Fibroblast of skin of left biceps (primary cell): ENCODE results near the gene CDKAL1.
"Not testable (repeated sequence)": the region's sequence is repeated elsewhere in the genome, so short reads cannot be mapped to it uniquely, and the experiment has no call there.

Source experiments
- DNase-seq, 2 experiments: peaks; one replicate each; pipeline ENCODE4 v3.0.0-alpha.2; 2013; ENCODE audit warnings: low read depth in 2 of 2

Gene CDKAL1

DNA sequence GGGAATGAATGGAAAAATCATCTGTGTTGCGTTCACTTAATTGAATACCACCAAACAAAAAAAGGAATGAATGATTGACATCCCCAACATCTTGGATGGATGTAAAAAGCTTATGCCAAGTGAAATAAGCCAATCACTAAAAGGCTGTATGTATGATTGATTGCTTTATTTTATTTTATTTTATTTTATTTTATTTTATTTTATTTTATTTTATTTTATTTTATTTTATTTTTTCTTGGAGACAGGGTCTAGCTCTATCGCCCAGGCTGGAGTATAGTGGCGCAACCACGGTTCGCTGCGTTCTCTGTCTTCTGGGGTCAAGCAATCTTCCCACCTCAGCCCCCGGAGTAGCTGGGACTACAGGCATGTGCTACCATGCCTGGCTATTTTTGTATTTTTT, 263.3 kb downstream of the CDKAL1 start:
- no peak for DNase-seq

GRCh38 chr6:20800229-20800628, 266.0 kb downstream of the CDKAL1 start:
- DNase-seq = no peak

- DNase-seq = no peak
These were observed 266.4 kb downstream of the CDKAL1 start for GRCh38 chr6:20800653-20801052.

DNA sequence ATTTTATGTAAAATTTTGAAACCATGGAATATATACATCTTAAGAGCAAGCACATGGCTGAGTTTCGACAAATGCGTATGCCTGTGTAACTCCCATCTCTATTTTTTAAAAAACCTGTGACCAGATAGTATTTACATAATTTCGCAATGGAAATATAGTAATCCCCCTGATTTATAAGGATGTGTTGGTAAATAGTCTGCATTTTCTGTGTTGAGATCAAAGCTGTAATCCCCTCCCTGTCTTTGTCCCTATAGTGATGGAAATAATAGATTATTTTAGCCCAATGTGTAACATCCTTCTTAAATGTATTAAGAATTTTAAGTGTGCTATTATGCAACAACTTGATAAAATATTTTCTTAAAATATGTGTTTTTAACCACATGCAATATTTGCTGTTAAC, 267.3 kb downstream of the CDKAL1 start:
- DNase-seq = no peak

- no peak for DNase-seq
These were observed 268.3 kb downstream of the CDKAL1 start for GRCh38 chr6:20802596-20802995.

- no peak for DNase-seq
These were observed 270.8 kb downstream of the CDKAL1 start for GRCh38 chr6:20805021-20805420.

DNA sequence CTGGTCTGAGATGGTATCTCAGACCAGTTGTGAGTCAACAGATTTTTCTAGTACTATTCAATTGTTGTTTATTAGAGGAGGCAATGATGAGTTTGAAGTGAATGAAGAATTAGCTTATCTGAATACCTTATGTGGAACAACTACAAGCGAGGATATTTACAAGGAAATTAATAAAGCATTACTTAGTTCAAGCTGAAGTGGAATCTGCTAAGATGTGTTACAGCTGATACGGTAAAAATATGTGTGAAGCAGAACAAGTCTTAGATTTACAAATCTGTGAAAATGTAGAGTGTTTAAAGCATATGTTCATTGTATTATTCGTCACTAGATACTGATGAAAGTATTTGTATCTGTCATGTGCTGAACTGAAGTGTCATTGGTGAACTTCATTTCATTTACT, 272.4 kb downstream of the CDKAL1 start:
- no peak for DNase-seq

DNA sequence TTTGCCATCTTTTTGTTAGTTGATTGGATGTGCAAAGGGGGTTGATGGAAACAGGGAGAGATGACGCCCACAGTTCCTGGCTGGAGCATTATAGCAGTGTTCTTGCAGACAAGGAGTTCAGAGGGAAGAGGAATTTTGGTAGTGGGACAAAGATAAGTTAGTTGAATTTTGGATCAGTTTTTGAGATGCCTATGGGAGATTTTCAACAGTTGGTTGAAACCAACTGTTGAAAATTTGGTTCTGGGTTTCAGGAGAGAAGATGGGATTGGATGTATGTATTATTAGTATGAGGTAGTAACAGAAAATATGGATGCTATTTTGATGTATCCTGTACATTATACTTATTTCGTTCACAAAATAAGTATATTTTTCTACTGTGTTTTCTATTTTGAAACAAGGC, 274.2 kb downstream of the CDKAL1 start:
- DNase-seq = no peak

- DNase-seq = no peak
These were observed 274.7 kb downstream of the CDKAL1 start for GRCh38 chr6:20808924-20809323.

GRCh38 chr6:20810727-20811108, 276.5 kb downstream of the CDKAL1 start:
- no peak for DNase-seq

DNA sequence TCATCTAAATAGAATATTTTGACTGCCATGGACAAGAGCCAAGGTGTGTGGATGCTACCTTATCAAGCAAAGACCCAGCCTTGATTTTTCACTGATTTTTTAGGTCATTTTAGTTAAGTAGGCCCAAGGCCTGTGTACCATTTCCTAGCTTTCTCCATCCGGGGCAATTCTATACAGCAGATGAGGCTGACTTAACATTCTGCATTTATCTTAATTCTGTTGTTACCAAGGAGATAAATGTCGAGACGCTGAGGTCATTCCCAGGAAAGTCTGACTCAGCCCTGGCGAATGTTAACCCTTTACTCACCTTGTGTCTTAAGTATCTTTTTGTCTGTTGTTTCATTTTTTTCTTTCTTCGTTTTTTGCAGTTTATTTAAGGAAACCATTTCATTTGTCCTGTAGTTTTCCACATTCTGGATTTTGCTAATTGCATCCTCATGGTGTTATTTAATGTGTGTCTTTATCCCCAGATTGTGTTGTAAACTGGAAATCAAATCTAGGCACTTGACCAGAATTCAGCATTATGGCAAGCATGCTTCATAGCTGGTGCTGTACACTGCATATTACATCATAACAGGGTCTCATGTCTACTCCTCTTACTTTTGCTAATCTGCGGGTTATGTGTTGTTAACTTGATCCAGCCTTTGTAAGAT, 277.0 kb downstream of the CDKAL1 start:
- peak; percentile 92 to 95 for DNase-seq

DNA sequence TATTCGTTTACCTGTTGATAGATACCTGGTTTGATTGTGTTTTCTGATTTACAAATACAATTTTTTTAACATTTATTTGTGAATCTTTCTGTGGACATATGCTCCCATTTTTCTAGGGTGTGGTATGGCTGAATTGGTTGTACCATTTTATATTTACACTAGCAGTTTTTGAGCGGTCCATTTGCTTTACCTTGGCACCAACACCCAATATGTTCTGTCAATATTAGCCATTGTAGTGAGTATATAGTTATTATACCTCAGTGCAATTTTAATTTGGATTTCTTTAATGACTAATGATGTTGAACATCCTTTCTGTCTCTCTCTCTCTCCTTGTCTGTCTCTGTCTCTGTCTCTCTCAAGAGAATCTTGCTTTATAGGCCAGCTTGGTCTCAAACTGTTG, 278.5 kb downstream of the CDKAL1 start:
- no peak for DNase-seq

GRCh38 chr6:20814494-20814893, 280.2 kb downstream of the CDKAL1 start:
- DNase-seq = no peak

DNA sequence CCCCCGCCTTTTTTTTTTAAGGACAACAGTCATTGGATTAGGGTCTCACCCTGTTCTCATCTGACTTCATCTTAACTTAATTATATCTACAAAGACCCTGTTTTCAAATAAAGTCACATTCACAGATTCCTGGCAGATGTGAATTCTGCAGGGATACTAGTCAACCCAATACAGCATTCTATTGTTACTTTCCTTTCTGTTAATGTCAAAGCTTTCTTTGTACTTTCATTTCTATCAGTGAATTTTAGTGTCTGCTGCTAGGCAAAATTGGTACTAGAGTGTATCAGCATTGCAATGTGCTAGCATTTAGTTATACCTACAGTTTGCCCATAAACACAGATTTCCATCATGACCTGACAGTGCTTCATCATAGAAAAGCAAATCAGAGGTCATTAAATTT, 281.9 kb downstream of the CDKAL1 start:
- no peak for DNase-seq

DNA sequence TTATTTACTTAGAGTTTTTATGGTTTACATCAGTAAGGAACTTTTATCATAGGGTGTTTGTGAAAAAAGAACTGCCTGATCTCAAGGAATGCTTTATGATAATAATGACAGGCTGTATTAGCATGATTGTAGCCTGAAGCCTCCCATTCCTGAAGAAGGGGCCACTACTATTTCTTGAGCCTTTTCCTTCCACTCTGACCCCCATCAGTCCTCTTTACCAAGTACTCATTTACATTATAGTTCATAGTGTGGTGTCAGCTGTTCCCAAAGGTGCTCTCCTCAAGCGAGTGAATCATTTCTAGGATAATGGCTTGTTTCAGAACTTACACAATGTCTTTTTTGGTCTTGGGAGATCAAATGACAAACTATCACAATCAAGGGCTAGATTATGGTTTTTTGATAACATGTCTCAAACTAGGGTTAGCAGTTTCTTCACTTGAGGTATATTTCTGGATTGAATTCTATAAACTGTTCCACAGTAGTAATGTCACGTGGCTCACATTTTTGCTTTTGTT, 283.6 kb downstream of the CDKAL1 start:
- no peak for DNase-seq

GRCh38 chr6:20819774-20820400, 285.6 kb downstream of the CDKAL1 start:
- DNase-seq = no peak

DNA sequence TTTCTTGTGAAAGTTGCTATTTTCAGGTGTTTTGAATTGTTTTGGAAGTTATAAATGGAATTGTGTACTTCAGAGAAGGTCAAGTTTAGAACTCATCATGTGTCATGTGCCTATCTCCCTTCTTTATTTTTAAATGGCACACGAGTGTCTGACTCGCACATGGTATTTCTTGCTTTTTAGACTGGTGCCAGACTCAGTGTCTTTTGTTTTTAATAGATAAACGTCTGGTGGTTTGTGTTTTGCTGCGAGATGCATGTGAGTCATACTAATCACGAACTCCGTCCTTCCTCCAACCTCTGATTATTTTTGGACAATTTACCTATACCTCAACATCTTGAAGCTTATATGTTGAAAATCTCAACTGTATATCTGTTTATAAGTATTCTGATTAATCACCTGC, 292.1 kb downstream of the CDKAL1 start:
- no peak for DNase-seq

- peak; percentile 39 to 53 for DNase-seq
These were observed 293.5 kb downstream of the CDKAL1 start for GRCh38 chr6:20827798-20828197.

GRCh38 chr6:20830576-20830975, 296.3 kb downstream of the CDKAL1 start:
- DNase-seq = no peak

DNA sequence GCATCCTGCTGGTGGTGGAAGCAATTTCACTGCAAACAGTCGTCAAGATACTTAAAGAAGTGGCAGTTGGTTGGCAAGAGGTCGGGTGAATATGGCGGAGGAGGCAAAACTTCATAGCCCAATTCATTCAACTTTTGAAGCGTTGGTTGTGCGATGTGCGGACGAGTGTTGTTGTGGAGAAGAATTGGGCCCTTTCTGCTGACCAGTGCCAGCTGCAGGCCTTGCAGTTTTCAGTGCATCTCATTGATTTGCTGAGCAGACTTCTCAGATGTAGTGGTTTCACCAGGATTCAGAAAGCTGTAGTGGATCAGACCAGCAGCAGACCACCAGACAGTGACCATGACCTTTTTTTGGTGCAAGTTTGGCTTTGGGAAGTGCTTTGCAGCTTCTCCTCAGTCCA, 297.0 kb downstream of the CDKAL1 start:
- DNase-seq = not testable (repeated sequence)

- DNase-seq = no peak
These were observed 299.7 kb downstream of the CDKAL1 start for GRCh38 chr6:20833881-20834515.

DNA sequence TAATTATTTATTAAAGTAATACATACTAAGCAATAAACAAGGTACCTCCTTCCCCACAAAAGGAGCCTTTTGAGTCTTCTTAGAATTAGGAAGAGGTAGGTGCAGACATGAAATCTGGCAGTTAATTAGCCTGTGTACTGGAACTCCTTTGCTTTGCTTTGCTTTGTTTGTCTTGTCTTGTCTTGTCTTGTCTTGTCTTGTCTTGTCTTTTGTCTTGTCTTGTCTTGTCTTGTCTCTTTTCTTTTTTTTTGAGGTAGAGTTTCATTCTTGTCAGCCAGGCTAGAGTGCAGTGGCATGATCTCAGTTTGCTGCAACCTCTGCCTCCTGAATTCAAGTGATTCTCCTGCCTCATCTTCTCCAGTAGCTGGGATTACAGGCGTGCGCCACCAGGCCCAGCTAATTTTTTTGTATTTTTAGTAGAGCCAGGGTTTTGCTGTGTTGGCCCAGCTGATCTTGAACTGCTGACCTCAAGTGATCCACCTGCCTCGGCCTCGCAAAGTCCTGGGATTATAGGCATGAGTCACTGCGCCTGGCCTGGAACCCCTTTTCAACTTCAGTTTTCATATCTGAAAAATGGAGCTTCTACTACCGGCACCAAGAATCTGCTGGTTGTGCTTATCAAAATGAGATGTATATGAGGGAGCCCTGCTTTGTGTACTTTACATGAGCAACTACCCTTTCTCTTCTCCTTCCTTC, 301.2 kb downstream of the CDKAL1 start:
- DNase-seq = no peak

DNA sequence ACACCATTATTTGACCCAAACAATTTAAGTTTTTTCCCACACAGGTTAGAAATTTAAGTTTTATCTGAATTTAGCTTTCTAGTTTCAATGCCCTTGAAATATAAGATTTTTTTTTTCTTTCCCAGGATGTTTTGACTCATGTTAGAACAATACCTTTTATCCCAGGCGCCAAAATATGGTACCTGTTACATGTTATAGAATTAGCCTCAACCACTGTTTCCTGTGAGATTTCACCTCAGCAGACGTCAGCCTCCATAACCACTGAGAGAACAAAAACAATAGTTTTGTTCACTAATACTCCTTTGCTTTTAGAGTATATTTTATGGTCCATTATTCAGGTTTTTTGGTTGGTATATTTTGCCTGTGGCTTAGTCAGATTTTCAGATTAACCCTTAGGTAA, 302.9 kb downstream of the CDKAL1 start:
- DNase-seq = no peak
